ENCODE results near the gene CHST11.

DNA sequence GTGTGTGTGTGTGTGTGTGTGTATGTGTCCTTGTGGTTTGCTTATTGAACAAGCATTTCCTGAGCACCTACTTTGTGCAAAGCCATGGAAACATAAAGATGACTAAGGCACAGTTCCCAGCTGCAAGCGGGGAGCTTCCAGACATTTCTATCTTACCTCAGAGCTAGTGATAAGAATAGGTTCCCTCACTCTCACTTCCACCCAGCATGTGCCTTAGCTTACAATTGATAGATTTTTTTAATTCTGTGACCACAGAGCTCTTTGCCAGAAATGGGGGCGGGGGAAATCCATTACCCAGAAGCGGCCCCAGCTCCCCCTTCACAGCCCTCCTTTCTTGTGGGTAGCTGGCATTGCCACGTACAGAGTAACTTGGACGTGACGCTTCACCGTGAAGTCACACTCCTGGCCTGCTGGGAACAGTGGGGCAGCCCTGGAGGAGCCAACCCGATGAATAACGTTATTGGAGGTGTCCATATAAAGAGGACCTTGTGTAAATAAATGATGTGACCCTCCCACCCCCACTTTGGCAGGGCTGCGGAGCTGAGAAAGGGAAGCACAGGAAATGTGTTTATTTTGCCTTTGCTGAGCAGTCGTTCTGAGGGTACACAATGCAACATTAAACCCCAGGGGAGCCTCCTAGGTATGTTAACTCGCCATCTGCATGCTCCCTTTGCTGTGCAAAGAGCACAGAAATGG, 238.9 kb downstream of the CHST11 start:
- TF ChIP-seq, protein P1, sequence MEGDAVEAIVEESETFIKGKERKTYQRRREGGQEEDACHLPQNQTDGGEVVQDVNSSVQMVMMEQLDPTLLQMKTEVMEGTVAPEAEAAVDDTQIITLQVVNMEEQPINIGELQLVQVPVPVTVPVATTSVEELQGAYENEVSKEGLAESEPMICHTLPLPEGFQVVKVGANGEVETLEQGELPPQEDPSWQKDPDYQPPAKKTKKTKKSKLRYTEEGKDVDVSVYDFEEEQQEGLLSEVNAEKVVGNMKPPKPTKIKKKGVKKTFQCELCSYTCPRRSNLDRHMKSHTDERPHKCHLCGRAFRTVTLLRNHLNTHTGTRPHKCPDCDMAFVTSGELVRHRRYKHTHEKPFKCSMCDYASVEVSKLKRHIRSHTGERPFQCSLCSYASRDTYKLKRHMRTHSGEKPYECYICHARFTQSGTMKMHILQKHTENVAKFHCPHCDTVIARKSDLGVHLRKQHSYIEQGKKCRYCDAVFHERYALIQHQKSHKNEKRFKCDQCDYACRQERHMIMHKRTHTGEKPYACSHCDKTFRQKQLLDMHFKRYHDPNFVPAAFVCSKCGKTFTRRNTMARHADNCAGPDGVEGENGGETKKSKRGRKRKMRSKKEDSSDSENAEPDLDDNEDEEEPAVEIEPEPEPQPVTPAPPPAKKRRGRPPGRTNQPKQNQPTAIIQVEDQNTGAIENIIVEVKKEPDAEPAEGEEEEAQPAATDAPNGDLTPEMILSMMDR (IDR thresholded peaks at IDR 0.05): no peak
- TF ChIP-seq EP300 (IDR thresholded peaks at IDR 0.05) (no peak), POLR2A (IDR thresholded peaks at IDR 0.05) (no peak)
